Activated CD8-positive, alpha-beta T cell treated with anti-CD3 and anti-CD28 coated beads for 36 hours (primary cell): Measurements from ENCODE around the gene HBM. TPM values are rescaled to one million over a fixed set of nuclear protein-coding genes. Genes with fewer than 3 reads are reported as not detected.
A peak's percentile ranks its signal among the peaks of the same experiment; 100 is the strongest.
"Not testable (repeated sequence)": the region's sequence is repeated elsewhere in the genome, so short reads cannot be mapped to it uniquely, and the experiment has no call there.

Source experiments
- ATAC-seq: fragments of 200-7000 bp; cut with Tn5 transposase; one replicate; pipeline ENCODE4 v1.10.0; 2021; ENCODE audit warnings: mild to moderate bottlenecking, moderate library complexity
- CTCF ChIA-PET: fragments of 350-600 bp; sonication (Branson Sonifier 250); formaldehyde crosslinking; loops from one replicate; lab custom pipeline; 2021; ENCODE audit warnings: antibody characterized with exemption; lab: Charles Lee
- POLR2A ChIA-PET: fragments of 350-600 bp; sonication (Branson Sonifier 250); formaldehyde crosslinking; loops from one replicate; lab custom pipeline; 2021; ENCODE audit warnings: antibody characterized with exemption; lab: Charles Lee
- DNase-seq: peaks from one replicate; pipeline ENCODE4 v3.0.0-alpha.2; 2020
- H3K27ac Mint-ChIP-seq: one replicate; pipeline ENCODE4 v1.8.0; 2021; ENCODE audit warnings: mild to moderate bottlenecking, mixed read lengths
- H3K27me3 Mint-ChIP-seq: one replicate; pipeline ENCODE4 v1.8.0; 2021; ENCODE audit warnings: mixed read lengths
- H3K36me3 Mint-ChIP-seq: one replicate; pipeline ENCODE4 v1.8.0; 2021; ENCODE audit warnings: low read depth, mixed read lengths
- H3K4me1 Mint-ChIP-seq: one replicate; pipeline ENCODE4 v1.8.0; 2021; ENCODE audit warnings: low read depth, mixed read lengths
- H3K4me3 Mint-ChIP-seq: one replicate; pipeline ENCODE4 v1.8.0; 2021; ENCODE audit warnings: mild to moderate bottlenecking, moderate library complexity, mixed read lengths
- H3K9me3 Mint-ChIP-seq: one replicate; pipeline ENCODE4 v1.8.0; 2021; ENCODE audit warnings: mixed read lengths
- intact Hi-C: fragments of 100-400 bp; cut with micrococcal nuclease; formaldehyde crosslinking; loops from one replicate; pipeline ENCODE4 v1.10.0; 2022
- total RNA-seq, 2 experiments: library from RNA; stranded (reverse); gene quantifications; one replicate each; pipeline ENCODE4 v1.2.3, GENCODE V29; 2021
- TF ChIP-seq, protein P1 (sequence below): fragments of 200-600 bp; IDR thresholded peaks from one replicate; pipeline ENCODE4 v1.8.0; 2022; ENCODE audit warnings: antibody characterized with exemption, mild to moderate bottlenecking

Gene HBM
- total RNA-seq, 2 experiments from 2014 or later, result not detected

GRCh38 chr16:159136-159849, 6.5 kb upstream of the HBM start:
- TF ChIP-seq, protein P1, sequence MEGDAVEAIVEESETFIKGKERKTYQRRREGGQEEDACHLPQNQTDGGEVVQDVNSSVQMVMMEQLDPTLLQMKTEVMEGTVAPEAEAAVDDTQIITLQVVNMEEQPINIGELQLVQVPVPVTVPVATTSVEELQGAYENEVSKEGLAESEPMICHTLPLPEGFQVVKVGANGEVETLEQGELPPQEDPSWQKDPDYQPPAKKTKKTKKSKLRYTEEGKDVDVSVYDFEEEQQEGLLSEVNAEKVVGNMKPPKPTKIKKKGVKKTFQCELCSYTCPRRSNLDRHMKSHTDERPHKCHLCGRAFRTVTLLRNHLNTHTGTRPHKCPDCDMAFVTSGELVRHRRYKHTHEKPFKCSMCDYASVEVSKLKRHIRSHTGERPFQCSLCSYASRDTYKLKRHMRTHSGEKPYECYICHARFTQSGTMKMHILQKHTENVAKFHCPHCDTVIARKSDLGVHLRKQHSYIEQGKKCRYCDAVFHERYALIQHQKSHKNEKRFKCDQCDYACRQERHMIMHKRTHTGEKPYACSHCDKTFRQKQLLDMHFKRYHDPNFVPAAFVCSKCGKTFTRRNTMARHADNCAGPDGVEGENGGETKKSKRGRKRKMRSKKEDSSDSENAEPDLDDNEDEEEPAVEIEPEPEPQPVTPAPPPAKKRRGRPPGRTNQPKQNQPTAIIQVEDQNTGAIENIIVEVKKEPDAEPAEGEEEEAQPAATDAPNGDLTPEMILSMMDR, result no peak
- CTCF ChIA-PET, result no interaction called here
- Mint-ChIP-seq H3K27me3 (peaks cover 39% of the 10 kb centered on the region), H3K4me3 (no peak overlapping the region), H3K9me3 (no peaks in the 10 kb centered on the region), H3K4me1 (peaks cover 7% of the 10 kb centered on the region), H3K36me3 (no peaks in the 10 kb centered on the region), H3K27ac (no peak overlapping the region)
- intact Hi-C loops, result no loop called here
- POLR2A ChIA-PET, result no interaction called here
- ATAC-seq (no peak), DNase-seq (no peak)

- CTCF ChIA-PET, H3K4me3 Mint-ChIP-seq, intact Hi-C loops, H3K27ac Mint-ChIP-seq, H3K9me3 Mint-ChIP-seq, DNase-seq, ATAC-seq, H3K36me3 Mint-ChIP-seq, POLR2A ChIA-PET, H3K4me1 Mint-ChIP-seq: not testable (repeated sequence)
- peaks cover 36% of the 10 kb centered on the region for H3K27me3 Mint-ChIP-seq
These were observed 5.5 kb upstream of the HBM start for GRCh38 chr16:160242-160641.

DNA sequence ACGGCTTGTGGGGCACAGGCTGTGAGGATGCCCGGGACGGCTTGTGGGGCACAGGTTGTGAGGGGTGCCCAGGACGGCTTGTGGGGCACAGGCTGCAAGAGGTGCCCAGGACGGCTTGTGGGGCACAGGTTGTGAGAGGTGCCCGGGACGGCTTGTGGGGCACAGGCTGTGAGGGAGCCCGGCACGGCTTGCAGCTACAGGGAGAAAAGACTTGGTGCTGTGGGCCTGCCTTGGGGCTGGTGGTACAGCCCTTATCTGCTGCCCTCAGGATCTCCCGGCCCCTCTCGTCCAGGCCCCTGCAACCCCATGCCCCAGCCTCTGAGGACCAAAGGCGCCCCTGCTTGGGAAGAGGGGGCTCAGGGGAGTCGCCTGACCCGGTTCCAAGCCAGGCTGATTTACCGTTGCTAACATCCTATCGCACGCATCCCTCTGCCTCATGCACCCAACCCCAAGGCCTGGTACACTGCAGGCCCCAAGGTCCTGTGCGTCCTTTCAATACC, 5.0 kb upstream of the HBM start:
- intact Hi-C loops, result no loop called here
- POLR2A ChIA-PET, result no interaction called here
- H3K27me3 Mint-ChIP-seq, result peaks cover 36% of the 10 kb centered on the region
- TF ChIP-seq, protein P1, result no peak
- CTCF ChIA-PET, result interaction anchor here (1.3 kb wide), 1 partner anchor 20 kb away, joined by 4 read pairs; the partner anchor contains the start of gene HBQ1
- H3K36me3 Mint-ChIP-seq, result no peaks in the 10 kb centered on the region
- no peak for ATAC-seq
- DNase-seq, result no peak
- no peak overlapping the region for H3K4me3 Mint-ChIP-seq
- H3K9me3 Mint-ChIP-seq, result no peaks in the 10 kb centered on the region
- peaks cover 2% of the 10 kb centered on the region for H3K4me1 Mint-ChIP-seq
- H3K27ac Mint-ChIP-seq, result no peak overlapping the region

DNA sequence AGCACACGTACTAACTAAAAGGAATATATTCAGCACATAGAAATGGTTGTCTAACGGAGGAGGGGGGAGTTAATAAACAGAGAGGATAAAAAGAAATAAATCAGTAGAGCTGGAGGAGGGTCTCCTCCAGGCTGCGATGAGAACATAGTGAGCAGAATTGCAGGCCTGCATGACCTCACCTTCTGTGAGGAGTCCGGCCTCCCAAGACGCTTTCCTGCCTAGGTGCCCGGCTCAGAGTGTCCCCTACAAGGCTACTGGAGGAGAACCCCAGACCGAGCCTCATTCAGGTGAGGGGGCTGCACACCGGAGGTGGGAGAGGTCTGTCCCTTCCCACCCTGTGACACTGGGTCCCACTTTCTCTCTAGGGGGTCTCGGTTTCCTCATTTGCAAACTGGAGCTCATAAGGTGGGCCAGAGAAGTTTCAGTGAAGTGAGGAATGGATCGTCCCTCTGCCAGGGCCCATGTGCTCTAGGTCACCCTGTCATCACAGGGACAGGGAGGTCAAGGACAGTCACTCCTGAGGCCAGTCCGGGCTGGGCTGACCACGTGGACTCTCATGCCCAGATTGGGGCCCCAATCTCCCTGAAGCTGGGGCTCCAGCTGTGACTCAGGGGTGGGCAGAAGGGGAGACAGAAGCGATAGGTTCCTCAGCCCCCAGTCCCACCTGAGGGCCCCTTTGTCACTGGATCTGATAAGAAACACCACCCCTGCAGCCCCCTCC, 3.3 kb upstream of the HBM start:
- POLR2A ChIA-PET, result interaction anchor here (0.9 kb wide), 1 partner anchor 20 kb away, joined by 4 read pairs; no protein-coding TSS in a partner anchor
- CTCF ChIA-PET, result interaction anchor here (1.2 to 1.3 kb wide), 2 partner anchors 55 to 97 kb away, joined by 3 read pairs; no protein-coding TSS in a partner anchor
- Mint-ChIP-seq H3K27me3 (peaks cover 42% of the 10 kb centered on the region), H3K9me3 (no peaks in the 10 kb centered on the region), H3K4me3 (no peak overlapping the region), H3K4me1 (peaks cover 5% of the 10 kb centered on the region), H3K27ac (no peak overlapping the region), H3K36me3 (no peaks in the 10 kb centered on the region)
- ATAC-seq (no peak), DNase-seq (no peak)
- TF ChIP-seq, protein P1, result no peak
- intact Hi-C loops, result no loop called here

- peaks cover 43% of the 10 kb centered on the region for H3K27me3 Mint-ChIP-seq
- H3K9me3 Mint-ChIP-seq, DNase-seq, H3K36me3 Mint-ChIP-seq, H3K4me3 Mint-ChIP-seq, ATAC-seq, H3K27ac Mint-ChIP-seq, POLR2A ChIA-PET, intact Hi-C loops, H3K4me1 Mint-ChIP-seq: not testable (repeated sequence)
- CTCF ChIA-PET, result interaction anchor here (1.2 to 1.3 kb wide), 2 partner anchors 56 to 98 kb away, joined by 3 read pairs; no protein-coding TSS in a partner anchor
These were observed 2.6 kb upstream of the HBM start for GRCh38 chr16:163139-163538.

- CTCF ChIA-PET, H3K4me1 Mint-ChIP-seq, H3K9me3 Mint-ChIP-seq, H3K36me3 Mint-ChIP-seq, H3K27ac Mint-ChIP-seq, ATAC-seq, intact Hi-C loops, DNase-seq, H3K4me3 Mint-ChIP-seq, POLR2A ChIA-PET: not testable (repeated sequence)
- H3K27me3 Mint-ChIP-seq, result peaks cover 46% of the 10 kb centered on the region
These were observed 2.1 kb upstream of the HBM start for GRCh38 chr16:163696-164095.

DNA sequence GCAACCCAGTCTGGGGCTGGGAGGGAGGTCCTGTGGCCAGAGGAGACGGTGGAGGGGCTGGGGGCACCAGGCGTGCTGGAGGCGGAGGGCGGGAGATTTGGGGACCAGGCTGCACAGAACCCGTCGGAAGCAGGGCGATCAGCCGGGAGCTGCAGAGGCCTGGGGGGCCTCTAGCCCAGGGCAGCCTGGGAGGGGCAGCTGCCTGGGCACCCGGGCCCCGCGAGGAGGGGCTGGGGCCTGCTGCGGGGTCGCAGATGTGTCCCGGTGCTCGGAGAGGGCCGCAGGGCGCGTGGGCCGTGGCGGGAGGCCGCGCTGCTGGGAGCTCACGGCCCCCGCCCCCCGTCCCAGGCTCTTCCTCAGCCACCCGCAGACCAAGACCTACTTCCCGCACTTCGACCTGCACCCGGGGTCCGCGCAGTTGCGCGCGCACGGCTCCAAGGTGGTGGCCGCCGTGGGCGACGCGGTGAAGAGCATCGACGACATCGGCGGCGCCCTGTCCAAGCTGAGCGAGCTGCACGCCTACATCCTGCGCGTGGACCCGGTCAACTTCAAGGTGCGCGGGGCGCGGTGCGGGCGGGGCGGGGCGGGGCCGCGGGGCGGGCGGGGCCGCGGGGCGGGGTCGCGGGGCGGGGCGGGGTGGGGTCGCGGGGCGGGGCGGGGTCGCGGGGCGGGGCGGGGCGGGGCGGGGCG, 1.5 kb upstream of the HBM start:
- intact Hi-C loops, H3K4me3 Mint-ChIP-seq, H3K36me3 Mint-ChIP-seq, H3K27ac Mint-ChIP-seq, POLR2A ChIA-PET, H3K9me3 Mint-ChIP-seq, DNase-seq, H3K4me1 Mint-ChIP-seq: not testable (repeated sequence)
- CTCF ChIA-PET, result interaction anchor here (1.0 kb wide), 1 partner anchor 18 kb away, joined by 3 read pairs; no protein-coding TSS in a partner anchor
- ATAC-seq, result peak; percentile 59
- H3K27me3 Mint-ChIP-seq, result peaks cover 46% of the 10 kb centered on the region
